Measurements from ENCODE around the gene DZIP1L. TPM values are rescaled to one million over a fixed set of nuclear protein-coding genes. Genes with fewer than 3 reads are reported as not detected.
A peak's percentile ranks its signal among the peaks of the same experiment; 100 is the strongest.

DZIP1L gene
- total RNA-seq, 1 experiment from 2014 or later: 3.8 TPM

- H3K9me3 ChIP-seq (ENCODE audit: low read depth, low read length, poor library complexity, severe bottlenecking): no peaks in the 10 kb centered on the region
- no peaks in the 10 kb centered on the region for H3K4me1 ChIP-seq (ENCODE audit: insufficient read depth, low read length, poor library complexity, severe bottlenecking)
- POLR2A ChIA-PET (ENCODE audit: low non-redundant PET): no interaction called here
- intact Hi-C loops (cut with micrococcal nuclease; ENCODE audit: unreplicated experiment): no loop called here
- no peak overlapping the region for H3K4me3 ChIP-seq (ENCODE audit: low read depth, low read length, poor library complexity, severe bottlenecking)
- no peaks in the 10 kb centered on the region for H3K36me3 ChIP-seq (ENCODE audit: insufficient read depth, low read length, poor library complexity, severe bottlenecking)
- DNase-seq (ENCODE audit: low spot score): no peak
- no peaks in the 10 kb centered on the region for H3K27me3 ChIP-seq (replicated peaks; ENCODE audit: insufficient read depth, low read depth, low read length, poor library complexity)
- H3K27ac ChIP-seq (ENCODE audit: low read depth, low read length, poor library complexity, severe bottlenecking): no peak overlapping the region
- TF ChIP-seq CTCF (conservative IDR thresholded peaks at IDR 0.05; ENCODE audit: low read depth, low read length) (no peak), EZH2 (IDR thresholded peaks at IDR 0.05; ENCODE audit: borderline replicate concordance, low read depth, low read length, poor library complexity, severe bottlenecking) (no peak)
- no TSS peak for BruUV-seq (replicated peaks)
- CTCF ChIA-PET: no interaction called here
Measured at GRCh38 chr3:138082992-138083386, 32.4 kb downstream of the DZIP1L start.

DNA sequence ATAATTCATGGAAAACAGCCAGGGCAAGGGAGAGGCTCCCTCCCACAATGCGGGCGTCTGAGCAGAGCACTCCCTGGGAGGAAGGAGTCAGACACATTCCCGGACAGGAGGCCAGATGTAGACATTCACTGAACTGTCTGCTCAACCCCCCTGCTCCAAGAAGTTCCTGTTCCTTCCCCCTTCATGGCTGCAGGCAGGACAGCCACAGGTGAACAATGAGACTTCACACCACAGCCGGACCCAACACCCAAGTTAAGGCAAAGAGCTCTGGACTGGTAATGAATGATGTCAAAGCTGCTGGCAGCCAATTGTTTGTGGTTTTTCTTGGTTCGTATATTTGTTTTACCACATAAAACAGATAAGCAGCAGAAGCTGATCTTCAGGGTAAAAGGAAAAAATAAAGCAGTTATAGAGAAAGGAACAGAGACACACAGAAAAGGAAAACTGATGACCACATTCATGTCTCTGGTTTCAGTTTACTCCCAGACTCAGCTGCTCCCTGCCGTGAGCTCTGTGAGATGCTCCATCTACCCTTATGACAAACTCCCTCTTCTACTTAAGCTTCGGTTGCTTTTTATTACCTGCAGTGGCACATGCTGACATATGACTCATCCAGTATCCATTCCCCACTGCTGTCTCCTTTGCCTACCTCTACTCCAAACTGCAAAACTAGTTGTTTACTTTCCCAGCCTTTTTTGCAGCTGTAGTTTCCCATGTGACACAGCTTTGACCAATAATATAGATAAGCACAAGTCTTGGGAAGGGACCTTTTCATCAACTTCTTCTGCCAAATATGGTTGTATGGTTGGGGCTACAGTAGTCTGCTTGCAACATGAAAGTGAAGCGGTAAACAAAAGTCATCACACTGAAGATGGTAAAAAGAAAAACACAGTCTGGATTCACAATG, 33.1 kb downstream of the DZIP1L start:
- no TSS peak for BruUV-seq (replicated peaks)
- intact Hi-C loops (cut with micrococcal nuclease; ENCODE audit: unreplicated experiment): no loop called here
- Histone ChIP-seq H3K9me3 (ENCODE audit: low read depth, low read length, poor library complexity, severe bottlenecking) (no peaks in the 10 kb centered on the region), H3K27me3 (replicated peaks; ENCODE audit: insufficient read depth, low read depth, low read length, poor library complexity) (no peaks in the 10 kb centered on the region), H3K4me3 (ENCODE audit: low read depth, low read length, poor library complexity, severe bottlenecking) (no peak overlapping the region), H3K27ac (ENCODE audit: low read depth, low read length, poor library complexity, severe bottlenecking) (no peak overlapping the region), H3K36me3 (ENCODE audit: insufficient read depth, low read length, poor library complexity, severe bottlenecking) (no peaks in the 10 kb centered on the region), H3K4me1 (ENCODE audit: insufficient read depth, low read length, poor library complexity, severe bottlenecking) (no peaks in the 10 kb centered on the region)
- ChIA-PET POLR2A (ENCODE audit: low non-redundant PET) (no interaction called here), CTCF (no interaction called here)
- no peak for TF ChIP-seq CTCF (conservative IDR thresholded peaks at IDR 0.05; ENCODE audit: low read depth, low read length)
- TF ChIP-seq EZH2 (IDR thresholded peaks at IDR 0.05; ENCODE audit: borderline replicate concordance, low read depth, low read length, poor library complexity, severe bottlenecking): no peak
- DNase-seq (ENCODE audit: low spot score): peak; percentile 35

DNA sequence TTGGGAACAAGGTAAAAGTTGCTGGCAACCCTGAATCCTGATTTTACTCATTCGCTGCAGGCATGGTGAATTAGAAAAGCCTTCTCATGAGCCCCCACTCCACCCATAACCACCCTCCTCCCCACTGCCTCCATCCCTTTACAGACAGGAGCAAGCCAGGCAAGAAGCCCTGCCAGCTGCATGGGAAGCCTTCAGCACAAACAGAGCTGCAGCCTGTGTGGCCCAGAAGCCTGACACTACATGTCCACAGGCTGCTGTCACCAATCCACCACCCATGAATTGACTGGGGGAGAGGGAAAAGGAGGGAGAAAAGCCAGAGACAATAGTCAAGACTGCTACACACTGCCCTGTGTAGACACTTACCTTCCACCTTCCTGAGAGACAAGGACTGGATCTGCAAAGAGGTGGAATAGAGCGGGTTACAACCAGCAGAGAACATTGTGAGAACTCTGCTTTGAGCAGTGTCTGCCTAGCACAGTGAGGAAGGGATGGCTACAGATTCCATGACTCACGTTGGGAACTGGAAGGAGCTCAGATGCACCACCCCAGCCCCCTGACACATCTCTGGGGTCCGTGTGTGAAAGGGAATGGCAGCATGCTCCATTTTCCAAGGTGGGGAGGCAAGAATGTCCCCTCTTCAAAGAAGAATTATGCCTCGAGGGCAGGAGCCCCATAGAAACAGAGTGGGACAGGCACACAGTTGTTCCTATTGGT, 33.9 kb downstream of the DZIP1L start:
- Histone ChIP-seq H3K36me3 (ENCODE audit: insufficient read depth, low read length, poor library complexity, severe bottlenecking) (no peaks in the 10 kb centered on the region), H3K27me3 (replicated peaks; ENCODE audit: insufficient read depth, low read depth, low read length, poor library complexity) (no peaks in the 10 kb centered on the region), H3K9me3 (ENCODE audit: low read depth, low read length, poor library complexity, severe bottlenecking) (no peaks in the 10 kb centered on the region), H3K4me1 (ENCODE audit: insufficient read depth, low read length, poor library complexity, severe bottlenecking) (no peaks in the 10 kb centered on the region), H3K4me3 (ENCODE audit: low read depth, low read length, poor library complexity, severe bottlenecking) (no peak overlapping the region), H3K27ac (ENCODE audit: low read depth, low read length, poor library complexity, severe bottlenecking) (no peak overlapping the region)
- ChIA-PET CTCF (no interaction called here), POLR2A (ENCODE audit: low non-redundant PET) (no interaction called here)
- DNase-seq (ENCODE audit: low spot score): no peak
- no TSS peak for BruUV-seq (replicated peaks)
- intact Hi-C loops (cut with micrococcal nuclease; ENCODE audit: unreplicated experiment): no loop called here
- TF ChIP-seq CTCF (conservative IDR thresholded peaks at IDR 0.05; ENCODE audit: low read depth, low read length) (no peak), EZH2 (IDR thresholded peaks at IDR 0.05; ENCODE audit: borderline replicate concordance, low read depth, low read length, poor library complexity, severe bottlenecking) (no peak)
